HepG2 (cell line): Measurements from ENCODE around the gene NEDD4. TPM values are rescaled to one million over a fixed set of nuclear protein-coding genes. Genes with fewer than 3 reads are reported as not detected.

Experiments used
- CBFB ChIP-seq: sonication (generic); formaldehyde crosslinking; IDR thresholded peaks from 2 replicates; pipeline ENCODE4 v1.4.0; 2020; ENCODE audit warnings: missing genetic modification reagents
- EED ChIP-seq: sonication (generic); formaldehyde crosslinking; IDR thresholded peaks from 2 replicates; pipeline ENCODE4 v1.5.0; 2020; ENCODE audit warnings: mild to moderate bottlenecking, missing genetic modification reagents
- FOXK1 ChIP-seq: sonication (generic); formaldehyde crosslinking; IDR thresholded peaks from 2 replicates; pipeline ENCODE4 v1.4.0; 2020; ENCODE audit warnings: low read depth, missing genetic modification reagents, borderline replicate concordance
- IKZF4 ChIP-seq: sonication (generic); formaldehyde crosslinking; IDR thresholded peaks from 2 replicates; pipeline ENCODE4 v1.5.1; 2020; ENCODE audit warnings: borderline replicate concordance, mild to moderate bottlenecking, low read depth, missing genetic modification reagents; ENCODE audit errors: not compliant biosample characterization
- KDM4B ChIP-seq: sonication (generic); formaldehyde crosslinking; IDR thresholded peaks from 2 replicates; pipeline ENCODE4 v1.4.0; 2020; ENCODE audit warnings: missing genetic modification reagents
- KLF16 ChIP-seq, 2 experiments: sonication (generic) in 1 of 2; formaldehyde crosslinking in 1 of 2; IDR thresholded peaks; 2 replicates each; pipeline versions ENCODE4 v1.6.1 to v1.8.0; 2016 to 2023; ENCODE audit warnings: missing genetic modification reagents in 2 of 2, missing compliant biosample characterization in 1 of 2
- MAZ ChIP-seq, 2 experiments: sonication (generic) in 1 of 2; formaldehyde crosslinking in 1 of 2; IDR thresholded peaks; 2 replicates each; pipeline versions ENCODE4 v1.5.0 to v1.6.1; 2012 to 2020; ENCODE audit warnings: low read depth in 2 of 2, mild to moderate bottlenecking in 2 of 2, borderline replicate concordance in 1 of 2, improper control_type of control experiment in 1 of 2, low read length in 1 of 2, missing genetic modification reagents in 1 of 2, moderate library complexity in 1 of 2
- NCOA1 ChIP-seq: sonication (generic); formaldehyde crosslinking; IDR thresholded peaks from 2 replicates; pipeline ENCODE4 v1.9.0; 2021; ENCODE audit warnings: missing genetic modification reagents
- POLR2AphosphoS5 ChIP-seq: IDR thresholded peaks from 2 replicates; pipeline ENCODE4 v1.6.1; 2012; ENCODE audit warnings: low read depth, low read length
- RARA ChIP-seq: IDR thresholded peaks from 2 replicates; pipeline ENCODE4 v1.6.1; 2016; ENCODE audit warnings: missing genetic modification reagents, missing compliant biosample characterization
- RBAK ChIP-seq: sonication (generic); formaldehyde crosslinking; IDR thresholded peaks from 2 replicates; pipeline ENCODE4 v1.5.1; 2020; ENCODE audit warnings: mild to moderate bottlenecking, missing genetic modification reagents
- SIN3A ChIP-seq: IDR thresholded peaks from 2 replicates; pipeline ENCODE4 v1.6.1; 2011; ENCODE audit warnings: low read depth, mild to moderate bottlenecking, control low read depth, low read length, borderline replicate concordance
- SKI ChIP-seq: fragments of 450-650 bp; IDR thresholded peaks from one replicate; pipeline ENCODE4 v1.6.1; 2018; ENCODE audit warnings: mild to moderate bottlenecking; ENCODE audit not compliant: partially characterized antibody
- SMC3 ChIP-seq: IDR thresholded peaks from 2 replicates; pipeline ENCODE4 v1.6.1; 2011; ENCODE audit warnings: low read length, improper control_type of control experiment
- ZBTB38 ChIP-seq: sonication (generic); formaldehyde crosslinking; IDR thresholded peaks from 2 replicates; pipeline ENCODE4 v1.5.1; 2020; ENCODE audit warnings: mild to moderate bottlenecking, missing genetic modification reagents
- ZFX ChIP-seq: sonication (generic); formaldehyde crosslinking; IDR thresholded peaks from 2 replicates; pipeline ENCODE4 v1.4.0; 2020; ENCODE audit warnings: mild to moderate bottlenecking, low read depth, missing genetic modification reagents, moderate library complexity
- ZNF563 ChIP-seq: sonication (generic); formaldehyde crosslinking; IDR thresholded peaks from 2 replicates; pipeline ENCODE4 v1.8.0; 2022; ENCODE audit warnings: mild to moderate bottlenecking, moderate library complexity, missing genetic modification reagents
- polyA plus RNA-seq, 8 experiments: library from polyadenylated mRNA; depleted of rRNA in 3 of 8; stranded (reverse) in 7 of 8; unstranded in 1 of 8; fragments of >200 nt; fragmentation: Illumina TruSeq in 4 of 8; extraction: Trizol in 4 of 8; gene quantifications; 2 replicates each; pipeline versions ENCODE4 v1.2.1 to v1.2.3, GENCODE V29; 2011 to 2016; ENCODE audit warnings: low read depth in 4 of 8, missing spikeins in 1 of 8, mixed read lengths in 1 of 8; ENCODE audit not compliant: insufficient read depth in 1 of 8
- total RNA-seq, 5 experiments: library from RNA; depleted of rRNA; stranded (reverse); fragments of >200 nt; fragmentation: Illumina TruSeq; extraction: Trizol; gene quantifications; 2 replicates each; pipeline ENCODE4 v1.2.3, GENCODE V29; 2016; ENCODE audit warnings: low read depth in 1 of 5
- TF ChIP-seq, protein P1 (sequence below): sonication (generic); formaldehyde crosslinking; IDR thresholded peaks from 2 replicates; pipeline ENCODE4 v1.4.0; 2020; ENCODE audit warnings: low read depth, mild to moderate bottlenecking, missing genetic modification reagents
- TF ChIP-seq, protein P2 (sequence below): sonication (generic); formaldehyde crosslinking; IDR thresholded peaks from 2 replicates; pipeline ENCODE4 v1.4.0; 2020; ENCODE audit warnings: missing genetic modification reagents
- TF ChIP-seq, protein P3 (sequence below): sonication (generic); formaldehyde crosslinking; IDR thresholded peaks from 2 replicates; pipeline ENCODE4 v1.8.0; 2022; ENCODE audit warnings: mild to moderate bottlenecking, missing genetic modification reagents, moderate library complexity
- TF ChIP-seq, protein P4 (sequence below): sonication (generic); formaldehyde crosslinking; IDR thresholded peaks from 2 replicates; pipeline ENCODE4 v1.5.1; 2020; ENCODE audit warnings: mild to moderate bottlenecking, missing genetic modification reagents

Gene NEDD4
- total and polyA plus RNA-seq, 2 of the 13 experiments (the other 11 are each of a cell fraction or from before 2014, with no cell fraction given): 10.4 to 13.0 TPM

DNA sequence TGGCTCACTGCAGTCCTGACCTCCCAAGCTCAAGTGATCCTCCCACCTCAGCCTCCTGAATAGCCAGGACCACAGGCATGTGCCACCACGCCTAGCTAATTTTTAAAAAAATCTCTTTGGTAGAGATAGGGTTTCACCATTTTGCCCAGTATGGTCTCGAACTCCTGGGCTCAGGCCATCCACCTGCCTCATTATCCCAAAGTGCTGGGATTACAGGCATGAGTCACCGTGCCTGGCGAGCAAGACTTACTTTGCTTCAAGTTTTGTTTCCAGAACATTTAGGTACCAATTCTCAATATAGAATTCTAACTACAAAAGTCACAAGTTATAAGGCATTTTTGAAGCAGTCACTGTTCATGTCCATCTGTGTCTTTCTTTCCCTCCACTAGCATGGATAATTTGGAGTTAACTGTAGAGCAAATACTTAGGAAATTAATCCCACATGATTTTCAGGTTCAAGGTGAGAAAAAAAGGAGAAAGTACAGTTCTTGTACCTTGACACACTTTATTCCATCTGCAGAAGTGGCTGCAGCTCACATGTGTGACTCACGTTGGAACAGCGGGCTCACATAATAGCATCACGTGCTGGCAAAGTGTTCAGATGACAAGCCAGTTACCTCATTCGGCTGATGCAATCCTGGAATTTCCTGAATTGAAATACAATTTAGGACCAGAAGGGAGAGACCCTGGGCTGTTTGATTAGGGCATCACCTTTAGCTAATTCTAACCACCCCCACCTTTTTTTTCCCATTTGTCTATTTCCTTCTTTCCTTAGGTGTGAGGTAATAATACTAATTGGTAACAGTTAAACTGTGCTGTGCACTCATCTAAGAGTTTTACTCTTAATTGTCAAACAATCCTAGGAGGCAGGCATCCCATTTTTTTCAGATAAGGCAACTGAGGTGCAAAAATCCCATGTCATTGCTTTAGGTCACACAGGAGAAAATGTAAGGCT is 46.9 kb upstream of the NEDD4 start (continued):
- TF ChIP-seq, protein P1, sequence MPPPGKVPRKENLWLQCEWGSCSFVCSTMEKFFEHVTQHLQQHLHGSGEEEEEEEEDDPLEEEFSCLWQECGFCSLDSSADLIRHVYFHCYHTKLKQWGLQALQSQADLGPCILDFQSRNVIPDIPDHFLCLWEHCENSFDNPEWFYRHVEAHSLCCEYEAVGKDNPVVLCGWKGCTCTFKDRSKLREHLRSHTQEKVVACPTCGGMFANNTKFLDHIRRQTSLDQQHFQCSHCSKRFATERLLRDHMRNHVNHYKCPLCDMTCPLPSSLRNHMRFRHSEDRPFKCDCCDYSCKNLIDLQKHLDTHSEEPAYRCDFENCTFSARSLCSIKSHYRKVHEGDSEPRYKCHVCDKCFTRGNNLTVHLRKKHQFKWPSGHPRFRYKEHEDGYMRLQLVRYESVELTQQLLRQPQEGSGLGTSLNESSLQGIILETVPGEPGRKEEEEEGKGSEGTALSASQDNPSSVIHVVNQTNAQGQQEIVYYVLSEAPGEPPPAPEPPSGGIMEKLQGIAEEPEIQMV (CRISPR knock-in tag): no peak
- TF ChIP-seq RARA (peak; percentile 78), NCOA1 (CRISPR knock-in tag) (no peak), ZNF563 (CRISPR knock-in tag) (no peak), FOXK1 (CRISPR knock-in tag) (peak; percentile 82; the same call in 1 of the 2 replicates), IKZF4 (CRISPR knock-in tag) (no peak), MAZ (IDR thresholded peaks at IDR 0.05; ENCODE audit: borderline replicate concordance, low read depth, low read length) (no peak), MAZ (CRISPR knock-in tag; IDR thresholded peaks at IDR 0.05; ENCODE audit: low read depth) (no peak), ZBTB38 (CRISPR knock-in tag) (no peak), KLF16 (CRISPR knock-in tag; IDR thresholded peaks at IDR 0.05) (peak in 1 of 2 experiments; percentile 93; a peak in 2 of 4 replicates), CBFB (CRISPR knock-in tag) (0 out of 2 replicates have a peak, but pooled peaks have one; percentile 16), RBAK (no peak), EED (CRISPR knock-in tag) (no peak), POLR2AphosphoS5 (no peak), SIN3A (no peak), KDM4B (CRISPR knock-in tag) (0 out of 2 replicates have a peak, but pooled peaks have one; percentile 71), SMC3 (no peak), ZFX (CRISPR knock-in tag) (no peak), SKI (no peak)
- TF ChIP-seq, protein P2, sequence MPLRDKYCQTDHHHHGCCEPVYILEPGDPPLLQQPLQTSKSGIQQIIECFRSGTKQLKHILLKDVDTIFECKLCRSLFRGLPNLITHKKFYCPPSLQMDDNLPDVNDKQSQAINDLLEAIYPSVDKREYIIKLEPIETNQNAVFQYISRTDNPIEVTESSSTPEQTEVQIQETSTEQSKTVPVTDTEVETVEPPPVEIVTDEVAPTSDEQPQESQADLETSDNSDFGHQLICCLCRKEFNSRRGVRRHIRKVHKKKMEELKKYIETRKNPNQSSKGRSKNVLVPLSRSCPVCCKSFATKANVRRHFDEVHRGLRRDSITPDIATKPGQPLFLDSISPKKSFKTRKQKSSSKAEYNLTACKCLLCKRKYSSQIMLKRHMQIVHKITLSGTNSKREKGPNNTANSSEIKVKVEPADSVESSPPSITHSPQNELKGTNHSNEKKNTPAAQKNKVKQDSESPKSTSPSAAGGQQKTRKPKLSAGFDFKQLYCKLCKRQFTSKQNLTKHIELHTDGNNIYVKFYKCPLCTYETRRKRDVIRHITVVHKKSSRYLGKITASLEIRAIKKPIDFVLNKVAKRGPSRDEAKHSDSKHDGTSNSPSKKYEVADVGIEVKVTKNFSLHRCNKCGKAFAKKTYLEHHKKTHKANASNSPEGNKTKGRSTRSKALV (CRISPR knock-in tag): peak; percentile 63; the same call in 1 of the 2 replicates
- TF ChIP-seq, protein P3, sequence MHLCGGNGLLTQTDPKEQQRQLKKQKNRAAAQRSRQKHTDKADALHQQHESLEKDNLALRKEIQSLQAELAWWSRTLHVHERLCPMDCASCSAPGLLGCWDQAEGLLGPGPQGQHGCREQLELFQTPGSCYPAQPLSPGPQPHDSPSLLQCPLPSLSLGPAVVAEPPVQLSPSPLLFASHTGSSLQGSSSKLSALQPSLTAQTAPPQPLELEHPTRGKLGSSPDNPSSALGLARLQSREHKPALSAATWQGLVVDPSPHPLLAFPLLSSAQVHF (CRISPR knock-in tag): no peak
- TF ChIP-seq, protein P4, sequence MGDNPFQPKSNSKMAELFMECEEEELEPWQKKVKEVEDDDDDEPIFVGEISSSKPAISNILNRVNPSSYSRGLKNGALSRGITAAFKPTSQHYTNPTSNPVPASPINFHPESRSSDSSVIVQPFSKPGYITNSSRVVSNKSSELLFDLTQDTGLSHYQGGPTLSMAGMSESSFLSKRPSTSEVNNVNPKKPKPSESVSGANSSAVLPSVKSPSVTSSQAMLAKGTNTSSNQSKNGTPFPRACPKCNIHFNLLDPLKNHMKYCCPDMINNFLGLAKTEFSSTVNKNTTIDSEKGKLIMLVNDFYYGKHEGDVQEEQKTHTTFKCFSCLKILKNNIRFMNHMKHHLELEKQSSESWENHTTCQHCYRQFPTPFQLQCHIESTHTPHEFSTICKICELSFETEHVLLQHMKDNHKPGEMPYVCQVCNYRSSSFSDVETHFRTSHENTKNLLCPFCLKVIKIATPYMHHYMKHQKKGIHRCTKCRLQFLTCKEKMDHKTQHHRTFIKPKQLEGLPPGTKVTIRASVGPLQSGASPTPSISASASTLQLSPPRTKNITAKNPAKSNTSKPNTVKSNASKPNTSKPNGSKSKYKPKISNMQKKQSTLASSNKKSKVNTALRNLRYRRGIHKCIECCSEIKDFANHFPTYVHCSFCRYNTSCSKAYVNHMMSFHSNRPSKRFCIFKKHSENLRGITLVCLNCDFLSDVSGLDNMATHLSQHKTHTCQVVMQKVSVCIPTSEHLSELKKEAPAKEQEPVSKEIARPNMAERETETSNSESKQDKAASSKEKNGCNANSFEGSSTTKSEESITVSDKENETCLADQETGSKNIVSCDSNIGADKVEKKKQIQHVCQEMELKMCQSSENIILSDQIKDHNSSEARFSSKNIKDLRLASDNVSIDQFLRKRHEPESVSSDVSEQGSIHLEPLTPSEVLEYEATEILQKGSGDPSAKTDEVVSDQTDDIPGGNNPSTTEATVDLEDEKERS (CRISPR knock-in tag): peak; percentile 68; the same call in 1 of the 2 replicates
